ENCODE measurements around the gene NXPH3.
A peak's percentile ranks its signal among the peaks of the same experiment; 100 is the strongest.
"Not testable (repeated sequence)": the region's sequence is repeated elsewhere in the genome, so short reads cannot be mapped to it uniquely, and the experiment has no call there.

Gene NXPH3

GRCh38 chr17:49575679-49576087 lies at the start of gene NXPH3:
TSS of gene NXPH3 (plus strand) at chr17:49575871. CDS start at chr17:49576220, 349 bp downstream.
- DNase-seq = peak; percentile 69

DNA sequence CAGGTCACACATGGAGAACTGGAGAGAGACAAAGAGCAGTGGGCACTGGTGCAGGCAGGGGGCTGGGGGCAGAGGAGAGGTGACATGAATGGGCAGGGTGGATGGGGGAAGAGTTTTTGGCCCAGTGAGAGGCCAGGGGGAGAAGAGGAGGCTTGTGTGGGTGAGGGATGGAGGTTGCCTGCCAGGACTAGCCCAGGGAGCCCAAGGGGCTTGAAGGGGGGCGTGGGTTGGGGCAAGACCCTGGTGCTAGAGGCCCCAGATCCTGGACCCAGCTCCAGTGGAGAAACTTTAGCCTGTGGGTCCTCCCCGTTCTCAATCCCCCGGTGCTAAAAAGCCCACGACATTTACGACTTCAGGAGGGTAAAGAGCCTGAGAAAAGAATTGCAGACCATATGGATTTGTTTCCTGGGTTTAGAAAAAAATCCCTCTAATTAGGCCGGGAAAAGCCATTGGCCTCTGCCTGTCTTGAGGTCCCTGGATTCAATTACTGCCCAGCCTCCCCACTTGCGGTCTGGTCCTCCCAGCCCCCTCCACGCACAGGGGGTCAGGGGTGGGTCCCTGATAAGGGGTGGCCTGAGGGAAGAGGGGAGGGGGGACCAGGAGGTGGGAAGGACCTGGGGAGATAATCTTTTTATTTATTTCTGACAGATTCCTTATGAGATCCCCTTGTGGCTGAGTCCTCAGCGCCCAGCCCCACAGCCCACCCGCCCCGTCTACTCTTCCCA lies 47.6 kb upstream of the NXPH3 start:
- DNase-seq = no peak

DNA sequence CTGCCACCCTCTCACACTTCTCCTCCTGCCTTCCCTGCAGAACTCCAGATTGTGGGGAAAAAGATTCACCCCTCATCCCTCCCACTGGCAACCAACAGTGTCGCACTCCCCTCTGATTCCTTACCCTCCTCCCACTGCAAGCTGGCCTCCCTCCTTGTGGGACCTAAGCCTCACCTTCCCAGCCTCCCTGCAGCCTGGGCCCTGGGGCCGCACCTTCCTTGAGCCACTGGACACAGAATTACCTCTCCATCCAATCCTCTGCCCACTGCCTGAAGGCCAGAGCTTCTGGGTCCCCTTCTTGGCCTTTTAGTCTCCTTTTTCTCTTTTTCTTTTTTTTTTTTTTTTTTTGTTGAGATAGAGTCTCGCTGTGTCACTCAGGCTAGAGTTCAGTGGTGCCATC lies 46.7 kb upstream of the NXPH3 start:
- no peak for DNase-seq

DNA sequence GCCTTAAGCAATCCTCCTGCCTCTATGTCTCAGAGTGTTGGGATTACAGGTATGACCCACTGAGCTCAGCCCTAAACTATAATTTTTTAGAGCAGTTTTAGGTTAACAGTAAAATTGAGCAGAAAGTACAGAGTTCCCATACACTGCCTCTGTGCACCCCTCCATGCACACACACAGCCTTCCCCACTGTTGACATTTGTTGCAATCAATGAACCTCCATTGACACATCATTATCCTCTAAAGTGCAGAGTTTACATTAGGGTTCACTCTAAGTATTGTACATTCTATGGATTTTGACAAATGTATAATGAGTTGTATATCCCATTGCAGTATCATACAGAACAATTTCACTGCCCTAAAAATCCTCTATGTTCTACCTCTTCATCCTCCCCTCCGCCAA lies 45.6 kb upstream of the NXPH3 start:
- no peak for DNase-seq

GRCh38 chr17:49543860-49544259 lies 31.8 kb upstream of the NXPH3 start:
- no peak for DNase-seq

GRCh38 chr17:49545007-49545660 lies 30.5 kb upstream of the NXPH3 start:
- no peak for DNase-seq

GRCh38 chr17:49545806-49546545 lies 29.7 kb upstream of the NXPH3 start:
- no peak for DNase-seq

GRCh38 chr17:49546546-49547535 lies 28.8 kb upstream of the NXPH3 start:
- DNase-seq = no peak

DNA sequence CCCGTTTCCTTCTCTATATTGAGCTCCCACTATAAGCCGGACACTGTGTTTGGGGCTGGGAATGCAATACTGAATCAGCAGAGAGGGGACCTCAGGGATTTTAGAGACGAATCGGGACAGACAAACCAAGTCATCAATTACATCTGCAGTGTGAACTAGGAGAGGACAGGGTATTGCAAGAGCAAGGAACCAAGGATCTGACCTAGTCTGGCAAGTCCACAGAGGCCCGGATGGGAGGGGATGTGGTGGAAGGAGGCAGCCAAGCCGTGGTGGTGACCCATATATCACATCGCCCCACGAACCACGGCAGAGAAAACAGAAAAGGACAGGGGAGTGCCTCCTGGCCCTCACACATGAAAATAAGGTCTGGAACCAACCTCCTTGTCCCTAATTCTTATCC lies 28.1 kb upstream of the NXPH3 start:
- no peak for DNase-seq

DNA sequence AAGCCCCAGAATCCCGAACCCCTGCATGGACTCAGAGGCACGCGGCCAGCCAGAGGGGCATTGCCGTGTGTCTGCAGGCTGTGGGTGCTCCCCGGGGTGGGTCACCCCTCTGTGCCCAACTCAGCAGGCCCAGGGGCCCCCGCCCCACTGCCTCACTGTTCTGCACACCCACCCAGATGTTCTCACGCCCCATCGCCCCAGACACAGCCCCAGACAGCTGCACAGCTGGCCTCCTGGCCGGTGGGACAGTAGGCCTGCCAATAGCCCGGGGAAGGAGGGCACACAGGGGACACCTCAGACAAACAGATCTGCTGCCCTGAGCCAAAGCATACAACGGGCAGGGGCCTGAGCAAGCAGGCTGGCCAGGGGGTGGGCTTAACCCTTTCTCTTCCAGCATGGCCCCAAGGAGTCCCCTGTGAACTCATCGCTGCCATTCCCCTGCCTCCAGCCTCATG lies 27.6 kb upstream of the NXPH3 start:
- DNase-seq = no peak

- no peak for DNase-seq
Observed at GRCh38 chr17:49548506-49549310, 27.0 kb upstream of the NXPH3 start.

DNA sequence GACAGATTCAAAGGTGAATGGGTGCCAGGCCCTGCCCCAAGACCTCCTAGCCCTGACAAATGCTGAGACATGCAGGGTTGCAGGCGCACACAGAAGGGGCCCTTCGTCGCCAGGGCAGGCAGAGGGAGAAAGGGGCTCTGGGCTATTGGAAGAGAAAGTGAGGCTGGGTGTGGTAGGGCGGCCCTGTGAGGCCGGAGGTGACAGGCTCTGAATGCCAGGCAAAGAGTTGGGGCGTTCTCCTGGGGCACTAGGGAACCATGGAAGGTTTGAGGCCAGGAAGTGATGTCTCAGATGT lies 26.4 kb upstream of the NXPH3 start:
- DNase-seq = no peak

DNA sequence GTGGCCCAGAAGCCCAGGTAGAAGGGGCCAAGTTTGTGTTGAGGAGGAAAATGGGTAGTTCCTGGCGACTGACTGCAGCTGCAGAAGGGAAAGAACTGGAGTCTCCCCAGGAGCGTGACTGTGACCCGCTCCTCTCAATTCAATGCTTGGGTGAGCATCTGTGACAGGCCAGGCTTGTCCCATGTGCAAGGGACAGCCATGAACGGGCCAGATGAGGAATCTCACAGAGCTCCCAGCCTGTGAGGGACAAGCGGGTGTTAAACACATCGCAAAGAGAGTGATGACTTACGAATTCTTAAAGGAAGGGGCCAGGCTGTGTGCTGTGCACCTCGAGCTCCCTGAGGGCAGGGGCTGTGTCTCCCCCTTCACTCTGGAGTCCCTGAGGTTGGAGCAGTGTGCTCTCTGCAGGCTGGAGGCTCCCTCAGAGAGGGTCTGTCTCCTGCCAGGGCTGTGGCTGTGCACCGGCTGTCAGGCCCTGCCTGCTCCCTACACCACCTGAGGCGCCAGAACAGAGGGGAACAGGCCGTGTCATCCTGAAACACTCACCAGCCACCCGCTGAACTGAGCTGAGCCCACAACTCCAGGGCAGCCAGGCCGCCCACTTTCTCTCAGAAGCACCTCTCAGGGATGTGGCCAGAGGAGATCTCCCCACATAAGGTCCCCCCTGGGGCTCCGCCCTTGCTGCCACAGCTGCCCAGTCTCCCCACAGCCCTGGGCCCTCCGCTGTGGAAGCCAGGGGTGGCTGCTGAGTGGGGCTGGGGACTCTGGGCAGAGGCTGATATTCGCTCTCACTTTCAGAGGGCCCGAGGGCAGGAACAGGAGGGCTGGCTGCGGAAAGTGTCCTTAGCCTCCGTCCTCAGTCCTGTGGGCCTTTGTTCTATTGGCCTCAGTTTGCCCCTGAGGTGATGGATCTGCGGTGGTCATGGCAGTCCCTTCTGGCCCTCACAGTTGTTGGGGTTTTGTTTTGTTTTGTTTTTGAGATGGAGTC lies 25.7 kb upstream of the NXPH3 start:
- no peak for DNase-seq

- DNase-seq = not testable (repeated sequence)
Observed at GRCh38 chr17:49550764-49551163, 24.9 kb upstream of the NXPH3 start.

- DNase-seq = no peak
Observed at GRCh38 chr17:49551221-49552069, 24.2 kb upstream of the NXPH3 start.

DNA sequence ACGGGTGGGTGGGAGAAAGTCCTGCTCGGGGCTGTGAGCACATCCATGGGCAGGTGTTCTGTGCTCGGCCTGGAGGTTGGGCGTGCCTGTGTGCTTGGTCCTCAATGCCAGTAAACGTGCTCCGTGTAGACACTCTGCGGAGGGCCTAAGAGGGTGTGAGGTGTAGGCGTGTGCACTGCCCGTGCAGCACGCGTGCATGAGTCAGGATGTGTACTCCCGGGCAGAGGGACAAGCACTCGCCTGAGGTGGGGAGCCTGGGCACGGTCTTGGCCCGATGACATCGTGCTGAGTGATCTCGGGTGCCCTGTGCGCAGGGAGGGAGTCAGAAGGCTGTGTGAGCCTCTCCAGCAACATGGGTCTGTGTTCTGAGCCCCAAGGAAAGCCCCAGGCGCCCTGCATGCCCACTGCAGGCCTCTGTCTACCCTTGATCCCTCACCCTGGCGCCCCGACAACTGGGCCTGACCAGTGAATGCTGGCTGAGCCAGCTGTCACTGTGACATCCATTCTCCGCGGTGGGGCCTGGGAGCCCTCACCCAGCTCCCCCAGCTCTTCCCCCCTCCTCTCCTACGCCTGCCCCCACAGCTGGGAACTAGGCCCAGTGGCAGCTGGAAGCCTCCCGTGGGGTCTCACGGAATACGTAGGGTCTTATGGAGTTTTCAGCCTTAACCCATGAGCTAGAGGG lies 23.5 kb upstream of the NXPH3 start:
- no peak for DNase-seq

DNA sequence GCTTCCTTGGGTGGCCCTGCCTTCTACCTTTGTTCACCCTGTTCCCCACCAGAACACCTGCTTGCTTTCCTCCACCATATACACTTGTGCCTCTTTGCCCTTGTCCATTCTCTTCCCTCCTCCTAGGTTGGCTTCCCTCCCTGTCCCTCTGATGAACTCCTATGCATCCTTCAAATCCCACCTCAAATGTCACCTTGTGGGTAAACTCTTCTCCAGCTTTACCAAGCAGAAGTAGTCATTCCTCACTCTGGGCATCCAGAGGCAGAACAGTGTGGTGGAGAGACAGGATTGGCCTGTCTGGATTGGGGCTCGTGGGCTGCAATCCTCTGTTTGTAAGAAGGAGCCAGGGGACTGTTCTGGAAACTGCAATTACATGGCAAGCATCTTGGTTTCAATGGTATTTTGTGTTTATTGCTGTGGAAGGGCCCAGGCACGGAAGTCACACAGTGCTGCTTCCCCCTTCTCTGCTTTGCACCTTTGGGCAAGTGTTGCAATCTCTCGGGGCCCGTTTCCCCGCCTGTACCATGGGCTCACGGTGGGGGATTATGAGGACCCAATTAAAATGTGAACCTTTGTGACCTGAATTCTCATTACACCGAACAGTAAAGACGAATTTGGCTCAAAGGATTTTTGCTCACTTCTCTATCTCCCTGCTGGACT lies 21.9 kb upstream of the NXPH3 start:
- DNase-seq = no peak

DNA sequence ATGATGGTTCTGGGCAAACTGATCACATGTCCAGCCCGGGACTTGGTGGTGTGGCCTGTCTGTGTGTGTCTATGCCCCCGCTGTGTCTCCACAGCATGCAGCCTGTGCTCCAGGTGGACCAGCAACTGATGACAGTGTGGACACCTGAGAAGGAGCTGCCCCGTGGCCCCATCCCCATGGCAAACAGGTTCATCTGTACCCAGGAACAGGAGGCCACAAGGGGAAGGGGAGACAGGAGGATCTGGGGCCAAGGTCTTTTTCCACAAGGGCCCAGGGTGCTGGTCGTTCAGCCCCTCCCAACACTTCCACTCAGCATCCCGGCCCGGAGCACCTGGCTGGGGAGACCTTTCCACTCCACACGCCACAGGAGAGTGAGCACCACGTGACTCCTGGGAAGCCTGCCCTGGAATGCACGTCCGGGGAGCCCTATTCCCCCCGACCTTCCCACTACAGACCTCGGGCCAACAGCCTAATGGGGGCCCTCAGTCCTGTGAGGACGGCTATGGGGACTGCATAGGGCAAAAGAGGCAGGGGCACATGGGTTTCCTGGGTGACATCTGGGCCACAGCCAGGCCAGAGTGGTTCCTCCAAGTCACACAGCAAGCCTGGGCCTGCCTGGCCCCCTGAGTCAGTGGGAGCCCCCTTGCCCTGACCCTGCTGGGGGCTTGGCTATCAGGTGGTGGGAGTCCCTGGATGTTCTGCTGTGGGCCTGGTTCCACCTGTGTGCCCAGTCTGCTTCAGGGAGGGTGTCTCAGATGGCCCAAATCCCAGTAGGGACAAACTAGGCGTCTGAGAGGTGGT lies 20.8 kb upstream of the NXPH3 start:
- DNase-seq = no peak
